OCI-LY3 (cell line): ENCODE results near the gene LYSMD1.

Experiments used
- H2AFZ ChIP-seq: fragments of 200-600, 300-600 bp; shearing (Covaris generic); 2 replicates; pipeline ENCODE4 v1.6.0; 2014; ENCODE audit warnings: antibody characterized with exemption, low read depth, low read length
- H3K27ac ChIP-seq: fragments of 200-600, 300-600 bp; sonication (generic); 2 replicates; pipeline ENCODE4 v1.5.1; 2014; ENCODE audit warnings: mild to moderate bottlenecking, low read length, moderate library complexity, mixed read lengths
- H3K27me3 ChIP-seq: fragments of 200-600, 300-600 bp; sonication (generic); 2 replicates; pipeline ENCODE4 v1.6.1; 2014; ENCODE audit warnings: low read depth, low read length, mixed read lengths
- H3K36me3 ChIP-seq: fragments of 200-600, 300-600 bp; sonication (generic); replicated peaks from 2 replicates; pipeline ENCODE3; 2014; ENCODE audit warnings: low read depth, low read length, mixed read lengths
- H3K4me1 ChIP-seq: fragments of 300-600, 200-600 bp; sonication (generic); 2 replicates; pipeline ENCODE4 v1.6.1; 2014; ENCODE audit warnings: low read length, mixed read lengths
- H3K4me2 ChIP-seq: fragments of 200-600, 300-600 bp; sonication (generic); 2 replicates; pipeline ENCODE4 v1.6.1; 2014; ENCODE audit warnings: low read length, mixed read lengths
- H3K4me3 ChIP-seq: fragments of 300-600, 200-600 bp; sonication (generic); 2 replicates; pipeline ENCODE4 v1.5.1; 2014; ENCODE audit warnings: antibody characterized with exemption, mild to moderate bottlenecking, low read length, moderate library complexity
- H3K79me2 ChIP-seq: fragments of 300-600, 200-600 bp; shearing (Covaris generic); 2 replicates; pipeline ENCODE4 v1.6.1; 2014; ENCODE audit warnings: mild to moderate bottlenecking, low read length, mixed read lengths
- H3K9ac ChIP-seq: fragments of 300-600, 200-600 bp; shearing (Covaris generic); 2 replicates; pipeline ENCODE4 v1.6.0; 2014; ENCODE audit warnings: mild to moderate bottlenecking, low read length, moderate library complexity
- H3K9me3 ChIP-seq: fragments of 200-600, 300-600 bp; shearing (Covaris generic); 2 replicates; pipeline ENCODE4 v1.6.1; 2014; ENCODE audit warnings: low read length, mixed read lengths; ENCODE audit not compliant: insufficient read depth
- H4K20me1 ChIP-seq: fragments of 200-600, 300-600 bp; sonication (generic); 2 replicates; pipeline ENCODE4 v1.6.1; 2016; ENCODE audit warnings: low read length, mixed read lengths; ENCODE audit not compliant: insufficient read depth
- CTCF ChIP-seq: fragments of 200-600, 300-600 bp; sonication (generic); IDR thresholded peaks from 2 replicates; pipeline ENCODE4 v1.5.1; 2014; ENCODE audit warnings: antibody characterized with exemption, low read length, low read depth
- EZH2phosphoT487 ChIP-seq: fragments of 200-600 bp; shearing (Covaris generic); IDR thresholded peaks from 2 replicates; pipeline ENCODE4 v1.6.1; 2018; ENCODE audit warnings: antibody characterized with exemption, mixed run types, low read depth

The LYSMD1 gene

GRCh38 chr1:151133018-151133806 lies 32.5 kb downstream of the LYSMD1 start:
- TF ChIP-seq EZH2phosphoT487 (no peak), CTCF (no peak)
- no peak overlapping the region for H3K4me2 ChIP-seq
- no peaks in the 10 kb centered on the region for H3K79me2 ChIP-seq
- no peaks in the 10 kb centered on the region for H3K27me3 ChIP-seq
- no peaks in the 10 kb centered on the region for H4K20me1 ChIP-seq
- H3K9me3 ChIP-seq, result no peaks in the 10 kb centered on the region
- no peaks in the 10 kb centered on the region for H3K36me3 ChIP-seq
- H3K4me1 ChIP-seq, result no peaks in the 10 kb centered on the region
- no peak overlapping the region for H3K9ac ChIP-seq
- H3K27ac ChIP-seq, result no peak overlapping the region
- no peak overlapping the region for H2AFZ ChIP-seq
- no peak overlapping the region for H3K4me3 ChIP-seq

- Histone ChIP-seq H3K79me2 (no peaks in the 10 kb centered on the region), H3K36me3 (no peaks in the 10 kb centered on the region), H3K9me3 (no peaks in the 10 kb centered on the region), H3K4me1 (no peaks in the 10 kb centered on the region), H2AFZ (no peak overlapping the region), H3K9ac (no peak overlapping the region), H3K4me2 (no peak overlapping the region), H3K27ac (no peak overlapping the region), H3K4me3 (no peak overlapping the region), H4K20me1 (no peaks in the 10 kb centered on the region), H3K27me3 (no peaks in the 10 kb centered on the region)
- no peak for TF ChIP-seq EZH2phosphoT487
- no peak for TF ChIP-seq CTCF
These were observed 33.2 kb downstream of the LYSMD1 start for GRCh38 chr1:151132335-151133017.

GRCh38 chr1:151131701-151132334 lies 33.9 kb downstream of the LYSMD1 start:
- no peak overlapping the region for H3K4me3 ChIP-seq
- H4K20me1 ChIP-seq, result no peaks in the 10 kb centered on the region
- H3K9ac ChIP-seq, result no peak overlapping the region
- H3K36me3 ChIP-seq, result no peaks in the 10 kb centered on the region
- no peak overlapping the region for H3K4me2 ChIP-seq
- H3K27me3 ChIP-seq, result no peaks in the 10 kb centered on the region
- H3K9me3 ChIP-seq, result no peaks in the 10 kb centered on the region
- H2AFZ ChIP-seq, result no peak overlapping the region
- H3K27ac ChIP-seq, result no peak overlapping the region
- TF ChIP-seq EZH2phosphoT487 (no peak), CTCF (no peak)
- no peaks in the 10 kb centered on the region for H3K79me2 ChIP-seq
- no peaks in the 10 kb centered on the region for H3K4me1 ChIP-seq

- no peak overlapping the region for H3K9ac ChIP-seq
- no peaks in the 10 kb centered on the region for H3K27me3 ChIP-seq
- no peaks in the 10 kb centered on the region for H3K79me2 ChIP-seq
- no peaks in the 10 kb centered on the region for H3K9me3 ChIP-seq
- TF ChIP-seq EZH2phosphoT487 (no peak), CTCF (no peak)
- H2AFZ ChIP-seq, result no peak overlapping the region
- H3K36me3 ChIP-seq, result no peaks in the 10 kb centered on the region
- no peak overlapping the region for H3K4me2 ChIP-seq
- no peak overlapping the region for H3K4me3 ChIP-seq
- no peaks in the 10 kb centered on the region for H4K20me1 ChIP-seq
- no peak overlapping the region for H3K27ac ChIP-seq
- H3K4me1 ChIP-seq, result no peaks in the 10 kb centered on the region
These were observed 34.6 kb downstream of the LYSMD1 start for GRCh38 chr1:151130987-151131586.
